Esophagus muscularis mucosa (tissue), 4 donors: ENCODE measurements around the gene EHD4. TPM values are rescaled to one million over a fixed set of nuclear protein-coding genes. Genes with fewer than 3 reads are reported as not detected.

ENCODE experiments used
- DNase-seq: peaks from one replicate; pipeline ENCODE4 v3.0.0-alpha.2; 2017; ENCODE audit errors: extremely low spot score
- H3K27ac ChIP-seq, 4 donors: fragments of 200-600 bp; sonication (generic); replicated peaks in 1 of 4; 1 replicate in 3 of 4; 2 replicates in 1 of 4; pipeline ENCODE4 v1.5.1; 2016 to 2019; ENCODE audit warnings: mild to moderate bottlenecking in 1 of 4
- H3K27me3 ChIP-seq, 4 donors: fragments of 200-600 bp; sonication (generic); one replicate each; pipeline versions ENCODE4 v1.5.1 to v1.6.0; 2016 to 2019
- H3K36me3 ChIP-seq, 4 donors: fragments of 200-600 bp; sonication (generic); one replicate each; pipeline ENCODE4 v1.5.1; 2016 to 2019
- H3K4me1 ChIP-seq, 4 donors: fragments of 200-600 bp; sonication (generic); one replicate each; pipeline ENCODE4 v1.5.1; 2016 to 2019
- H3K4me3 ChIP-seq, 4 donors: fragments of 200-600 bp; sonication (generic); 1 replicate in 2 of 4; 2 replicates in 2 of 4; pipeline ENCODE4 v1.5.1; 2016 to 2019; ENCODE audit warnings: mild to moderate bottlenecking in 4 of 4, moderate library complexity in 1 of 4
- H3K9me3 ChIP-seq, 4 donors: fragments of 200-600 bp; sonication (generic); 1 replicate in 3 of 4; 2 replicates in 1 of 4; pipeline ENCODE4 v1.5.1; 2016 to 2019
- EP300 ChIP-seq: sonication (generic); formaldehyde crosslinking; IDR thresholded peaks from one replicate; pipeline ENCODE4 v1.6.1; 2017; ENCODE audit warnings: antibody characterized with exemption
- POLR2A ChIP-seq: fragments of 450-650 bp; IDR thresholded peaks from one replicate; pipeline ENCODE4 v1.6.1; 2017; ENCODE audit warnings: antibody characterized with exemption, moderate library complexity, mild to moderate bottlenecking, low read depth
- POLR2AphosphoS5 ChIP-seq, 2 donors: sonication (generic); formaldehyde crosslinking; IDR thresholded peaks; one replicate each; pipeline ENCODE4 v1.6.1; 2017; ENCODE audit warnings: antibody characterized with exemption in 2 of 2
- WGBS: methylation state at CpG from one replicate; pipeline ENCODE4 v1.1.5; 2018; 5-methylcytosine and 5-hydroxymethylcytosine counted together
- intact Hi-C: fragments of 100-400 bp; cut with DNase I; formaldehyde crosslinking; loops from one replicate; pipeline ENCODE4 v1.15.1; 2023
- total RNA-seq, 4 donors: library from RNA; depleted of rRNA; stranded (reverse); fragments of >200 nt; gene quantifications; one replicate each; pipeline versions ENCODE4 v1.1.0 to v1.2.1, GENCODE V29; 2016
- TF ChIP-seq, protein P1 (sequence below), 3 experiments: fragments of 200-600 bp in 2 of 3; fragments of 450-650 bp in 1 of 3; sonication (generic) in 2 of 3; IDR thresholded peaks; one replicate each; pipeline ENCODE4 v1.5.1; 2017 to 2019; ENCODE audit warnings: antibody characterized with exemption in 3 of 3, mild to moderate bottlenecking in 2 of 3, moderate library complexity in 1 of 3

EHD4 gene
- total RNA-seq, 4 donors from 2014 or later = 10.0 to 24.7 (median 21.7) TPM

DNA sequence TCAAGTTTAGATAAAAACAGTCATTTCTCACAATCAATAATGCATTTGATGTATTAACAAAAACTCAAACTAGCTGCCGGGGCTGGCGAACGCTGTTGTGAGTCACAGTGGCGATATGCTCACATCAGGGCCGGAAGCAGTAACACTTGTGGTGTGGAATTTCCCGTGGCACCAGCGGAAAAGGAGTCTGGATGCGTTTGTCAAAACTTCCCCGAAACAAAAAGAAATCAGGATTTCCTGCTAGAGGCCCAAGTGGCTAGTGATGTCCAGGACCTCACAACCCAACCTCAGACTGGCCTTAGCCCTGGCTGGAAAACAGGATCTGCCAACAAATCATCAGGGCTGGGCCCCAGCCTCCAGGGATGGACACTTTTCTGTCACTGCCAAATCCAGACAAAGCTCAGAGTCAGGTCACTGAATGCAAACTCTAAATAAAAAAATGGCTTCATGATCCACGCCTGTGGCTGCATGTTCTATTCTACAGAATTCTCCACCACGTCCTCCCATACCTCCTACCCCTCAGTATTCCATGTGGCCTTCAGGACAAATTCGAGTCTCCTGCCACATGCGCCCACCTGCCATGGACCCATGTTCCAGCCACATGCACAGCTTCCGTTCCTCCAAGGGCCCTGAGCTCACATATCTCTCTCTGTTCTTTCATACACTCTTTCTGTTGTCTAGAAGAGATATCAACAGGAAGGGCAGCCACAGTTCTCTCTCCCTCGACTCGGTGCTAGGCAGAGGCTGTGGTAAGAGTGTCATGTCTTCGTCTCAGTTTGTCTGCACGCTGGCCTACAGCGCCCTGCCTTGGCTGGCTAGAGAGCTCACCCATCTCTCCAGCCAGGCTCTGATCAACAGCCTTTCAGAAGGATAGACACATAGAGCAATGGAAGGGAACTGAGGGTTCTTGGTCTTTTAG is 35.4 kb downstream of the EHD4 start:
- peaks cover 0 to 6% (median 3%) of the 10 kb centered on the region in 4 donors for H3K36me3 ChIP-seq
- H3K9me3 ChIP-seq = no peaks in the 10 kb centered on the region
- peak overlapping the region in 3 of 4 donors; percentile 65 to 77 (median 66) for H3K27ac ChIP-seq
- peaks cover 53 to 74% (median 60%) of the 10 kb centered on the region in 4 donors for H3K4me1 ChIP-seq
- no peak for DNase-seq
- intact Hi-C loops = no loop called here
- TF ChIP-seq POLR2AphosphoS5 (IDR thresholded peaks at IDR 0.05) = peak; percentile 31 to 34
- TF ChIP-seq EP300 = peak; percentile 31
- TF ChIP-seq, protein P1, sequence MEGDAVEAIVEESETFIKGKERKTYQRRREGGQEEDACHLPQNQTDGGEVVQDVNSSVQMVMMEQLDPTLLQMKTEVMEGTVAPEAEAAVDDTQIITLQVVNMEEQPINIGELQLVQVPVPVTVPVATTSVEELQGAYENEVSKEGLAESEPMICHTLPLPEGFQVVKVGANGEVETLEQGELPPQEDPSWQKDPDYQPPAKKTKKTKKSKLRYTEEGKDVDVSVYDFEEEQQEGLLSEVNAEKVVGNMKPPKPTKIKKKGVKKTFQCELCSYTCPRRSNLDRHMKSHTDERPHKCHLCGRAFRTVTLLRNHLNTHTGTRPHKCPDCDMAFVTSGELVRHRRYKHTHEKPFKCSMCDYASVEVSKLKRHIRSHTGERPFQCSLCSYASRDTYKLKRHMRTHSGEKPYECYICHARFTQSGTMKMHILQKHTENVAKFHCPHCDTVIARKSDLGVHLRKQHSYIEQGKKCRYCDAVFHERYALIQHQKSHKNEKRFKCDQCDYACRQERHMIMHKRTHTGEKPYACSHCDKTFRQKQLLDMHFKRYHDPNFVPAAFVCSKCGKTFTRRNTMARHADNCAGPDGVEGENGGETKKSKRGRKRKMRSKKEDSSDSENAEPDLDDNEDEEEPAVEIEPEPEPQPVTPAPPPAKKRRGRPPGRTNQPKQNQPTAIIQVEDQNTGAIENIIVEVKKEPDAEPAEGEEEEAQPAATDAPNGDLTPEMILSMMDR (IDR thresholded peaks at IDR 0.05) = no peak
- TF ChIP-seq POLR2A = no peak
- H3K4me3 ChIP-seq = no peak overlapping the region
- WGBS = 71% methylated on average over 19 of the region's 19 CpGs
- H3K27me3 ChIP-seq = no peaks in the 10 kb centered on the region

DNA sequence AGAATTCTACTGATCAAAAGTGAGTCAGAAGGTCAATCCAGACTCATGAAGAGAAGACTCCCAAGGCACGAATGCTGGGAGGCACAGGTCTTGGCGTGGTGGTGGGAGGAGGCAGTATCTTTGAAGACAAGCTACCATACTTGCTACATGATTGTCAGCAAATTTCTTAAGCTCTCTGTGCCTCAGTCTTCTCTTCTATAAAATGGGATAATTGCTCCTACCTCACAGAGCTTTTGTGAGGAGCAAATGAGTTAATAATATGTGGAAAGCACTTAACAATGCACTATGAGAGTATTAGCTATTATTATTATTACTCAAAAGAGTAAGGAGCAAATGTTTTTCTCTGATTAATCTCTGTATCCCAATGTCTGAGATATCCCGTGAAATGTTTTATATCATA is 36.2 kb downstream of the EHD4 start:
- H3K27ac ChIP-seq = peak overlapping the region; percentile 30 to 75 (median 50)
- TF ChIP-seq POLR2AphosphoS5 (IDR thresholded peaks at IDR 0.05) = no peak
- no peak for TF ChIP-seq EP300
- TF ChIP-seq POLR2A = no peak
- TF ChIP-seq, protein P1 (IDR thresholded peaks at IDR 0.05) = no peak
- H3K4me3 ChIP-seq = no peak overlapping the region
- intact Hi-C loops = no loop called here
- peaks cover 0 to 6% (median 0%) of the 10 kb centered on the region in 4 donors for H3K36me3 ChIP-seq
- DNase-seq = no peak
- no peaks in the 10 kb centered on the region for H3K9me3 ChIP-seq
- no peaks in the 10 kb centered on the region for H3K27me3 ChIP-seq
- peaks cover 51 to 75% (median 65%) of the 10 kb centered on the region in 4 donors for H3K4me1 ChIP-seq
- WGBS = 87% methylated on average over 3 of the region's 3 CpGs

DNA sequence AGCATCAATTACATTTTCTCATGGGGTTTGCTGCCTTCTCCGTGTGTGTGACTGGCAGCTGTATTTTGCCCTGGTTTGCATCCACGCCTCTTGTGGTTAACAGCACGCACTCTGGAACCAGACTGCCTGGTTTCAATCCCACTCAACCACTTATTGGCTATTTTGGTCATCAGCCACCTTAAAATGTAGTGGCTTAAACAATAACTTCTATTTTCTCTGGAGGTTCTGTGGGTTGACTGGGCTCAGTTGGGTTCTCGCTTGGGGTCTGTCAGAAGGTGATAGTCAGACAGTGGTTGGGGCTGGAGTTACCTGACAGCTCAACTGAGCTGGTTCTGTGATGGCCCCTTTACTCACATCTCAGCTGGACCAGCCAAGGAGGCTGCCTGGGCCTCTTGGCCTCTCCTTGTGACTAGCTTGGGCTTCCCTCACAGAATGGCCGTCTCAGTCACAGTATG is 36.8 kb downstream of the EHD4 start:
- Histone ChIP-seq H3K27me3 (no peaks in the 10 kb centered on the region), H3K9me3 (no peaks in the 10 kb centered on the region), H3K27ac (peak overlapping the region; percentile 30 to 75 (median 44)), H3K4me1 (peaks cover 57 to 77% (median 67%) of the 10 kb centered on the region in 4 donors), H3K36me3 (peaks cover 0 to 6% (median 0%) of the 10 kb centered on the region in 4 donors), H3K4me3 (no peak overlapping the region)
- DNase-seq = no peak
- TF ChIP-seq, protein P1 (IDR thresholded peaks at IDR 0.05) = no peak
- TF ChIP-seq POLR2A (no peak), POLR2AphosphoS5 (IDR thresholded peaks at IDR 0.05) (no peak), EP300 (no peak)
- WGBS = 74% methylated on average over 5 of the region's 5 CpGs
- intact Hi-C loops = no loop called here

DNA sequence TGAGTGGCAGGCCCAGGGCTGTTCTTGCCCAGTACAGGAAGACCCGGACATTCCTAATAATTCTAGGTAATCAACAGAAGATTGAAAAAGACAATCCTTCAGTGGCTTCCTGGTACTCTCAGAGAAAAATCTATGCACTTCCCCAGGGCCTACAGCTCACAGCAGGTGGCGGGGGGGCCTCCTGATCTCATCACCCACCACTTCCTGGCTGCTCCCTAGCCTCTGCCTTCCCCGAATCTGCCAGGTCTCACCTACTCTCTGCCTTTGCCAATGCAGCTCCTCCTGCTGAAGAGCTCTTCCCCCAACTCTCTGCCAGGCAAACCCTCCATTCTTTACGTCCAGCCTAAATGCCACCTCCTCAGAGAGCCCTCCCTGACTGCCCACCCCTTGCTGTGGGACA is 37.5 kb downstream of the EHD4 start:
- H3K27me3 ChIP-seq = no peaks in the 10 kb centered on the region
- no peak for DNase-seq
- WGBS = 82% methylated on average over 4 of the region's 4 CpGs
- peak overlapping the region; percentile 30 to 75 (median 44) for H3K27ac ChIP-seq
- intact Hi-C loops = no loop called here
- no peak overlapping the region for H3K4me3 ChIP-seq
- H3K36me3 ChIP-seq = peaks cover 0 to under 1% (median 0%) of the 10 kb centered on the region in 4 donors
- no peaks in the 10 kb centered on the region for H3K9me3 ChIP-seq
- no peak for TF ChIP-seq POLR2AphosphoS5 (IDR thresholded peaks at IDR 0.05)
- TF ChIP-seq, protein P1 (IDR thresholded peaks at IDR 0.05) = no peak
- TF ChIP-seq POLR2A = no peak
- TF ChIP-seq EP300 = no peak
- peaks cover 64 to 85% (median 72%) of the 10 kb centered on the region in 4 donors for H3K4me1 ChIP-seq
